GM12891 (cell line): ENCODE data around the gene KCNJ9.

Experiments
- DNase-seq: peaks from one replicate; pipeline ENCODE4 v3.0.0; 2011; ENCODE audit warnings: low spot score; ENCODE audit not compliant: insufficient read length
- FAIRE-seq: peaks from 2 replicates; lab custom pipeline; 2011; peaks lifted over from hg19 to GRCh38; lab: Jason Lieb, UNC
- PAX5 ChIP-seq: IDR thresholded peaks from 2 replicates; pipeline ENCODE4 v1.6.1; 2011; ENCODE audit warnings: low read length, moderate library complexity, mild to moderate bottlenecking; ENCODE audit not compliant: insufficient read depth, severe bottlenecking
- POLR2A ChIP-seq: IDR thresholded peaks from 2 replicates; pipeline ENCODE4 v1.6.1; 2011; ENCODE audit warnings: low read depth, low read length, control low read depth
- POLR2AphosphoS5 ChIP-seq: IDR thresholded peaks from 2 replicates; pipeline ENCODE4 v1.6.1; 2011; ENCODE audit warnings: low read depth, low read length, control low read depth
- POU2F2 ChIP-seq: IDR thresholded peaks from 2 replicates; pipeline ENCODE4 v1.6.1; 2011; ENCODE audit warnings: low read depth, mild to moderate bottlenecking, control low read depth, low read length, moderate library complexity
- SPI1 ChIP-seq: IDR thresholded peaks from 2 replicates; pipeline ENCODE4 v1.6.1; 2011; ENCODE audit warnings: low read depth, low read length, control low read depth
- TAF1 ChIP-seq: IDR thresholded peaks from 2 replicates; pipeline ENCODE4 v1.6.1; 2011; ENCODE audit warnings: low read depth, low read length, control low read depth

The KCNJ9 gene

DNA sequence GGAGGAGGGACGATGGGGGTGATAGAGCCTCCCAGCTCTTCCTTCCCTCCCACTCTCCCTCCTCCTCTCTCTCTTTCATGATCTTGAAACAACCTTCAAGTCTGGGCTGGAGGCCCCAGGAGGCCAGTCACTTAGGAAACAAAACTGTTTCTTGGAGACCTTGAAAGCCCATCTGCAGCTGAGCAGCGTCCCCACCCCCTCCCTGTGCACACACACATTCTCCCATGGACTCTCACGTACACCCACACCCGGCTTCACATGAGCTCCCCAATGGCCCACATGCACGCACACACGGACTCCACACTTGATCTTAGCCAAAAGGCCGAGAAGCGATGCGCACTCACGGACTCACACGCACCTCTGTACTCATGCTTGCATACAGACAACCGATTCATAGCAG lies 31.0 kb downstream of the KCNJ9 start:
- FAIRE-seq (peak; percentile 82), DNase-seq (no peak)
- TF ChIP-seq POU2F2 (no peak), SPI1 (no peak), POLR2A (no peak), TAF1 (no peak), POLR2AphosphoS5 (no peak), PAX5 (no peak)

DNA sequence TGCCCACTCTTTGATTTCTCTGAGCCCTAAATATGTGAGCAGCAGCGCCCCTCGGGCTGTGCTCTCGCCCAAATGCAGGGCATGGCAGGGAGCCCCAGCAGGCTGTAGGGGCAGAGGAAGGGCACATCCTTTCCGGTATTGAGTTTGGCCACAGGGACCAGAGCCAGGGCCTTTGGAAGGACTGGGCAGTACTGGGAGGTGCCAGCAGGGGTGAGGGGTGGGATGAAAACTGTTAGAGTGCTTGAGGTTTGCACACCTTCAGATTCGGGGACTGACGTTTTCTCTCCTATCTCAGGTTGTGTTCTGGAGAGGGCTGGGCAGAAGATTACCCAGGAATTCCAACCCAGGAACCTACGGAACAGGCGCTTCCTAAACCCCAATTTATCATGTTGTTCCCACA lies 32.1 kb downstream of the KCNJ9 start:
- DNase-seq (no peak), FAIRE-seq (no peak)
- TF ChIP-seq POLR2AphosphoS5: no peak
- no peak for TF ChIP-seq POU2F2
- TF ChIP-seq PAX5: no peak
- TF ChIP-seq SPI1: no peak
- no peak for TF ChIP-seq TAF1

DNA sequence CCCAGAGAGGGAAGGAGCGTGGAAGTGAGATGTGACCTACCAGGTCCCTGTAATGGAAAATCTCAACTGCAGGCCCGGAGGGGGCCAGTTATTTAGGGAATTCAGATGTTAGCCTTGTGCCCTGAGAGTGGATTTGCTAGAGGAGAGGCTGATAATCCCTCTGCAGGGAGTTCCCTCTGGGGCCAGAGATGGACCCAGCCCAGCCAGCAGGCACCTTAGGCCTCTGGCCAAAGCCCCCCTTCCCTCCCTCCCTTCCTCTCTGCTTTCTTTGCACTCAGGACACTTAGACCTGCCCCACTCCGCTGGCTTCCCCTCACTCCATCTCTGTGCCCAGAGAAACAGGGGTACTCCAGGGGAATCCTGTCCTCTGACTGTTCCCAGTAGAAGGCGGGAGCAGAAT lies 32.7 kb downstream of the KCNJ9 start:
- no peak for FAIRE-seq
- DNase-seq: no peak
- TF ChIP-seq SPI1: no peak

DNA sequence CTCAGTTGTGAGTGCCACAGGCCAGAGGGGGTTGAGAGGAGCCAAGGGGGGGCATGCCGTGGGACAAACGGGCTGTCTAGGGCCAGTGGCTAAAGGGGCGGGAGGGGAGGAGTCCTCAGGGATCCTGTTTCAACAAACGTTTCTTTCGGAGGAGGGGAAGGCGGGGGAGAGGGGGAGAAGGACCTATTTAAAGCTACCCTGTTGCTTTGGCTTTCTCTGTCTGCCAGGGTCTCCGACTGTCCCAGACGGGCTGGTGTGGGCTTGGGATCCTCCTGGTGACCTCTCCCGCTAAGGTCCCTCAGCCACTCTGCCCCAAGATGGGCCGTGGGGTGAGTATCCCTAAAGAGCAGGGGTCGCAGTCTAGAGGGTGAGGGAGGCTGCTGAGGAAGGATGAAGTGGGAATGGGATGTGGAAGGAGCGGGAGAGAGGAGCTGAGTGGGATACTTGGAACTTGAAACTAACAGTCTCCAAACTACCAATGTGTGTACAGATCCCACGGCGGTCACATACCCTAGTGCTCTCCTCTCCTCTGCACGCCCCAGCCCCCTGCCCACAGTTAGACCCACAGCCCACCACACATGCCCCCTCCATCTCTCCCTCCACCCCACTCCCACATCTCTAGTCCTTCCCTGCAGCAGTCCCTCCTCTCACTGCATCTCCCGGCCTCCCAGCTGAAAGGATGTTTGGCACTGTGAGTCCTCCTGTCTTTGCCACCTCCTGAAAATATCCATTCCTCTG lies 34.4 kb downstream of the KCNJ9 start, which contains the start of gene ATP1A2:
Gene ATP1A2, plus strand, starts transcription at position 215 of the 738 bp plus-strand sequence. Its CDS starts 103 bp downstream, at position 318.
- FAIRE-seq (no peak), DNase-seq (no peak)
- no peak for TF ChIP-seq POLR2A
- no peak for TF ChIP-seq TAF1
- TF ChIP-seq POLR2AphosphoS5: no peak
- TF ChIP-seq PAX5: no peak
- no peak for TF ChIP-seq POU2F2
- no peak for TF ChIP-seq SPI1

DNA sequence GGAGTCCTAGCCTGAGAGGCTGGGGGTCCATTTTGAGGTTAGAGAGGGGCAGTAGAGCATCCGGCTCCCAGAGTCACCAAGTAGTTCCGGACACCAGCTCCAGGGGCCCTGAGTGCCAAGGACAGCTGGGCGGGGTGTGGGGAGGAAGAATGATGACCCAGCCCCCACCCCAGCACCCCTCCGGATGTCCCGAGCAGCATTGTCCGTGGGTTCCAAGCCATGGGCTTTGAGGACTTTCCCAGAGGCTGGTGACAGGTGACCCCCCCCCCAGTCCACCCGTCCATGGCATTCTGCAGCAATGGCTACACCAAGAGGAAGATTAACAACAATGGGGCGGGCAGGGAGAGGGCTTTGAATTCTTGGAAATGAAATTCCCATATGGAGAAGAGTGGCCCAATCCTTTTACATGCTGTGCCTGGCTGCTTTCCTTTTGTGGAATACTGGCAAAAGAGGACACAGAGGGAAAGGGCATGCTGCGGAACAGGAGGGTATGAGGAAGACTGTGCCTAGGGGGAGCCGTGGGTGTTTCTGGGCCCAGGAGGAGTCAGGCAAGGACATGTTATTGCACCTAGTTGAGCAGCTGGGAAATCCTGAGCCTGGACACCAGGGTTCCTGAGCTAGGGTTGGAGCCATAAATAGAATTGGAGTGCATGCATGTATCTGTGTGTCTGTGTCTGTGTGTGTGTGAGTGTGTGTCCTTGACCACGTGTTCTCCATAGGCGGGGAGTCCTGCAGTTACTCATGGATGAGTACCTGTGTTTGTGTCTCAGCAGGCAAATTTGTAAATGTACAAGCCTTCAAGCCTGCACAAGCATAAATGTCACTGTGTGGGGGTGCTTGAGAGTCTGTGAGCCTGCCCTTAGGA lies 35.2 kb downstream of the KCNJ9 start:
- TF ChIP-seq SPI1: no peak
- no peak for TF ChIP-seq PAX5
- DNase-seq (no peak), FAIRE-seq (no peak)

DNA sequence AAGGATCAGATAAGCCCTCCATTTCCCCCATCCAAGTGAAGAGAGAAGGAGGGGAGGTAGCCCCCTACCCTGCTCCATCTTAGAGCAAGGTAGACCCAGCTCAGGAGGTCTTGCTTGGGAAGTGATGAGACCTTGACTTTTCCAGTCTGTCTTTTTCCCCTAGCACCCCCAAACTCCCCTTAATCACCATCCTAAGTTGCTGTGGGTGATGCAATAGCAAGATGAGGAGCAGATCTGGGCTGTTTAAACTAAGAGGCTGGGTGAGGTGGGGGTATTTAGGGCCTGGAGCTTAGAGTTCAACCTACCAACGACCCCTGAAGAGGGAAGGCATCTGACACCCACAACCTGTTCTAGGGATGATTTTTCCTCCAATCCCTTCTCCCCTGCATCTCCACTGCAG lies 36.0 kb downstream of the KCNJ9 start:
- TF ChIP-seq TAF1: no peak
- TF ChIP-seq POLR2A: no peak
- no peak for TF ChIP-seq POLR2AphosphoS5
- no peak for TF ChIP-seq PAX5
- TF ChIP-seq POU2F2: no peak
- TF ChIP-seq SPI1: no peak
- FAIRE-seq: no peak
- DNase-seq: no peak

DNA sequence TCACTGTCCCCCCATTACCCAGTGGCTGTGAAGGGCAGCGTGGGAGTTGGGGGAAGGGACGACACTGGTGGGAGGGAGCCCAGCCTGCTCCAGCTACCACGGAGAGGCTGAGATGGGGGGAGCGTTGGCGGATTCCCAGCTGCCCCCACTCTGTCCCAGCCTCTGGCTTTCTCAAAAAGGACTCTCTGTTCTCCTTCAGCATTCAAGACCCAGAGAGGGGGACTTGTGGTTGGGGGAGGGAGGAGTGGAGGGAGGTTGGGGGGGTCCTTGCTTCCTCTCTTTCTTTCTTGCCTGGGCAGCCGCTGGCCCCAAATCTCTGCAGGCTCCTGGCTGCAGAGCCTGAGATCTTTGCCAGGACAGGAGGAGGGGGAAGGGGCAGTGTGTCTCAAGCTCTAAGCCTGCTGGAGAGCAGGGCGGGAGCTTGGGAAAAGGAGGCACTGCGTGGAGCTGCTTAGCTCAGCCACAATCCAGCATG lies 36.4 kb downstream of the KCNJ9 start:
- FAIRE-seq (no peak), DNase-seq (no peak)
- no peak for TF ChIP-seq PAX5
- no peak for TF ChIP-seq TAF1
- no peak for TF ChIP-seq POLR2AphosphoS5
- TF ChIP-seq POU2F2: no peak

DNA sequence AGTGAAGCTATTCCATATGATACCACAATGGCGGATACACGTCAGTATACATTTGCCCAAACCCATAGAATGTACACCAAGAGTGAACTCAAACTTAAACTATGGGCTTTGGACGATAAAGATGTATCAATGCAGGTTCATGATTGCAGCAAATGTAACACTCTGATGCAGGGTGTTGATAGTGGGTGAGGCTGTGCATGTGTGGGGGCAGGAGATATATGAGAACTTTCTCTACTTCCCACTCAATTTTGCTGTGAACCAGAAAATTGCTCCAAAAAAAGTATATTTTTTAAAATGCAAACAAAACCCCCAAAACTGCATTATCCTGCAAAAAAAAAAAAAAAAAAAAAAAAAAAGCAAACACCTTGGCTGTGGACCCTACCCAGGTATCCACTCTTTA lies 37.6 kb downstream of the KCNJ9 start:
- DNase-seq (no peak), FAIRE-seq (no peak)
- no peak for TF ChIP-seq PAX5
- no peak for TF ChIP-seq SPI1
- TF ChIP-seq POLR2AphosphoS5: no peak
- no peak for TF ChIP-seq TAF1
- TF ChIP-seq POLR2A: no peak
- TF ChIP-seq POU2F2: no peak

DNA sequence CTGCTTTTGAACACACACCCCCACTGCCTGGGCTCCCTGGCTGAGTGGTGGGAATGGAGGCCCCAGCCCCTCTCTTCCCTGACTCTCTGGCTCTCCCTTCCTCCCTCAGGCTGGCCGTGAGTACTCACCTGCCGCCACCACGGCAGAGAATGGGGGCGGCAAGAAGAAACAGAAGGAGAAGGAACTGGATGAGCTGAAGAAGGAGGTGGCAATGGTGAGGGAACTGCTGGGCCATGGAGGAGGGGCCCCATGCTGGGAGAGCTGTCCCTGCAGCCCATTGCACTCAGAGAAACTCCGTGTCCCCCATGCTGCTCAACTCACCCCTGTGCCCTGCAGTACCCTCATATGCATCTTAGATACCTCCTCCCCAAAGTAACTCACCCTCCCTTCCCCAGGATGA lies 39.5 kb downstream of the KCNJ9 start:
- no peak for FAIRE-seq

More for the DNA sequence above, 39.5 kb downstream of the KCNJ9 start:
- no peak for TF ChIP-seq SPI1
- no peak for TF ChIP-seq TAF1
- no peak for TF ChIP-seq POU2F2
- no peak for TF ChIP-seq PAX5
- TF ChIP-seq POLR2A: no peak
- TF ChIP-seq POLR2AphosphoS5: no peak
- no peak for DNase-seq
